Stimulated activated CD4-positive, alpha-beta T cell treated with anti-CD3 and anti-CD28 coated beads, Interleukin-1b, Interleukin-23, amount 100 ng/mL, for 4 hours (primary cell): ENCODE results near the gene PALB2.
A peak's percentile ranks its signal among the peaks of the same experiment; 100 is the strongest.
"Not testable (repeated sequence)": the region's sequence is repeated elsewhere in the genome, so short reads cannot be mapped to it uniquely, and the experiment has no call there.

Experiments used
- DNase-seq, 2 donors: peaks; one replicate each; pipeline ENCODE4 v3.0.0-alpha.2; 2020; ENCODE audit warnings: low read depth in 2 of 2

Gene PALB2

GRCh38 chr16:23642246-23642774 is 1.2 kb upstream of the PALB2 start:
- no peak for DNase-seq

- DNase-seq, result peak; percentile 13 to 26
Observed at GRCh38 chr16:23640615-23640930, 537 bp downstream of the PALB2 start.

DNA sequence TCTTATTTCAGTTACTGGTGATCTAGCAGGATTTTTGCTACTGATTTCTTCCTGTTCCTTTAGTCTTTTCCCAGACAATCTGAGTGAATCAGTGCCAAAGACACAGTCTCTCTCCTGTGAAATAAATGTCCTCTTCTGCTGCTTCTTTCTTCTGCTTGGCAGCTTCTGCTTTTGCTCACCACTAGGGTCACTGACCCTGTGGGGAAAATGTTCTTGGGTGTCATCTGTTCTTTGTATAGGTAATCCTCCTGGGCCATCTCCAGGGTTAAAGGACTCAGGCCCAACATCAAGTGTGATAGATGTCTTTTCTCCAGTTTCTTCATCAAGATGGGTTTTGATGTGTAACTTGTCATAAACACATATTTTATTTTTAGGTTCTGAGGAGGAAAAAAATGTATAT is 5.2 kb downstream of the PALB2 start:
- no peak for DNase-seq

GRCh38 chr16:23634461-23635036 is 6.6 kb downstream of the PALB2 start:
- no peak for DNase-seq

DNA sequence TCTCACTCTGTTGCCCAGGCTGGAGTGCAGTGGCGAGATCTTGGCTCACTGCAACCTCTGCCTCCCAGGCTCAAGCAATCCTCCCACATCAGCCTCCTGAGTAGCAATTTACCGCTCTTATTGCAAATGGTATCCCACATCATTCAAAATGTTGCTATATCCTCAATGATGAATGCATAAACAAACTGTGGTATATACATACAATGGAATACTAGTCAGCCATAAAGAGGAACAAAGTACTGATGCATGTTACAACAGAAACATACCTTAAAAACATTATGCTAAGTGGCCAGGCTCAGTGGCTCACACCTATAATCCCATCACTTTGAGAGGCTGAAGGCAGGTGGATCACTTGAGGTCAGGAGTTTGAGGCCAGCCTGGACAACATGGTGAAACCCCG is 9.2 kb downstream of the PALB2 start:
- not testable (repeated sequence) for DNase-seq

GRCh38 chr16:23629516-23629915 is 11.6 kb downstream of the PALB2 start:
- DNase-seq, result no peak

DNA sequence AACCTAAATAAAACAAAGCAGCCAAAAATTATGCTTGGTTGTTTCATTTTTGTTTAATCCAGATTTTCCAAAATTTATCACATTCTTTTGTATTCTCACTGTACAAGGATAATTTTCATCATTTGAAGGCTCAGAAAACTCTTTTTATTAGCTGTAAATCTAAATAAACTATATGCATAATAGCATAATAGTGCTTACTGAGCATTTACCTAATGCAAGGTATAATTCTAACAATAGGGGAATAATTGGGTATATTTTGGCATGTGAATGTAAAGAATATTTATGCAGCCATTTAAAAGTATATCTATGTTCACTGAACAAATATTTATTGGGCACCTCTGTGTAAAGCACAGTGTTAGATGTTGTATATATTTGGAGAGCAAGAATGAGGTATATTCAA is 17.0 kb downstream of the PALB2 start:
- DNase-seq, result no peak

DNA sequence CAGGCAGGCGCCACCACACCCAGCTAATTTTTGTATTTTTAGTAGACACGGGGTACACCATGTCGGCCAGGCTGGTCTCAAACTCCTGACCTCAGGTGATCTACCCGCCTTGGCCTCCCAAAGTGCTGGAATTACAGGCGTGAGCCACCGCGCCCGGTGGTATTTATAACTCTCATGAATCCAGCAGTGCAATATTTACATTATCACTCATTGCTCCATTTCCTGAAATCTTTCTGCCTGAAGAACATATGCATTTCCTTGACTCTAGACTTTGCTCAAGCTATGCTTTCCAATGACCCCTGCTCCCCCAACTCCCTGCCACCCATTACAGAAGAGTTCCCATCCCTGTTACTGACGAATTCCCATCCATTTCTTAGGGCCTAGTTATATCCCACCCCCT is 25.3 kb downstream of the PALB2 start:
- no peak for DNase-seq

DNA sequence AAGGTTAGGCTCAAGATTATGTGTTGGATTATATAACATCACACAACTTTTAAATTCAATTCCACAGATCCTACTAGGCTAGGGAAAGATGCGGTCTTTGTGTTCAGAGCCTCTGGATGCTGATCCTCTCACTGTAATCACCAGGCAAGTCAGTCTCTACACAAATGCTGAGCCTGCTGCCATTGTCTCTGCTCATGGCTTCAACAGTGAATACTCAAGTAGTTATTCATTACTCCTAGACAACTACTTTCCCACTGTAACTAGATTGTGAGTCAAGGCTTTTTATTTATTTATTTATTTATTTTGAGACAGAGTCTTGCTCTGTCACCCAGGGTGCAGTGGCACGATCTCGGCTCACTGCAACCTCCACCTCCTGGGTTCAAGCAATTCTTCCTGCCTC is 29.2 kb downstream of the PALB2 start:
- no peak for DNase-seq

DNA sequence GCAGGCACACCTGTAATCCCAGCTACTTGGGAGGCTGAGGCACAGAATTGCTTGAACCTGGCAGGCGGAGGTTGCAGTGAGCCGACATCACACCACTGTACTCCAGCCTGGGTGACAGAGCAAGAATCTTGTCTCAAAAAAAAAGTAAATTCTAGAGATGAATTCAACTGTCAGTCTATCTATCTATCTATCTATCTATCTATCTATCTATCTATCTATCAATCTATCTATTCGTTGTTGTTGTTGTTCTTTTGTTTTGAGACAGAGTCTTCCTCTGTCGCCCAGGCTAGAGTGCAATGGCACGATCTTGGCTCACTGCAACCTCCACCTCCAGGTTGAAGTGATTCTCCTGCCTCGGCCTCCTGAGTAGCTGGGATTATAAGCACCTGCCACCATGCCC is 30.2 kb downstream of the PALB2 start:
- not testable (repeated sequence) for DNase-seq

- no peak for DNase-seq
Observed at GRCh38 chr16:23609929-23610328, 31.2 kb downstream of the PALB2 start.

DNA sequence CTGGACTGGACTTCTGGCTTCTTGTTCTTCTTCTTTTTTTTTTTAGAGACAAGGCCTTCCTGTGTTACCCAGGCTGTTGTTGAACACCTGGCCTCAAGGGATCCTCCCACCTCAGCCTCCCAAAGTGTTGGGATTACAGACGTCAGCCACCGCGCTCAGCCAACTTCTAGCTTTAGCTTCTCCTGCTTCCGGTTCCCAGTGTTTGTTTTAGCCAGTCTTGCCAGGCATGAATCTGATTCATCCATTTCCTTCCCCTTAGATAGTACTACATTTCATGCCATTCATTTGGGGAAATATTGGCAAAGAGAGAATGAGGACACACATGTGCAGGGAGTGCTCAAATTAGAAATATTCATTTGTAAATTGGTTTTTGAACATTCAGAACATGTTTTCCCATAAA is 32.9 kb downstream of the PALB2 start:
- DNase-seq, result no peak

DNA sequence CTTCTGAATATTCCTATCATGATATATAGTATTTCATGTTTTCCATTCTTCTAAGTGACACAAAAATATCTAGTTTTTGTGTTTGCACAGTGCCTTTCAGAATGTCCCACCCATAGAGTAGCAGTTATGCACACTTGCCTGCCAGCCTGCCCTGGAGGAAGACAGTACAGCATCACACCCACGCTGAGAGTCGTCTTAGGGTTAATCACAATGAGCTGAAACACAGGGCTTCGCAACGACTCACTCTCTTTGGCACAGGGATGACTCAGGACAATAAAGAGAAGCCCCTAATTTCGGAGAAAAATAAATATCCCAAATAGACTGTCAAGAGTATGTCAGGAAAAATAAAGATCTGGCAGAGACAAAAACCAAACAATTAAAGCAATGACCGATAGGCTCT is 33.4 kb downstream of the PALB2 start:
- no peak for DNase-seq

DNA sequence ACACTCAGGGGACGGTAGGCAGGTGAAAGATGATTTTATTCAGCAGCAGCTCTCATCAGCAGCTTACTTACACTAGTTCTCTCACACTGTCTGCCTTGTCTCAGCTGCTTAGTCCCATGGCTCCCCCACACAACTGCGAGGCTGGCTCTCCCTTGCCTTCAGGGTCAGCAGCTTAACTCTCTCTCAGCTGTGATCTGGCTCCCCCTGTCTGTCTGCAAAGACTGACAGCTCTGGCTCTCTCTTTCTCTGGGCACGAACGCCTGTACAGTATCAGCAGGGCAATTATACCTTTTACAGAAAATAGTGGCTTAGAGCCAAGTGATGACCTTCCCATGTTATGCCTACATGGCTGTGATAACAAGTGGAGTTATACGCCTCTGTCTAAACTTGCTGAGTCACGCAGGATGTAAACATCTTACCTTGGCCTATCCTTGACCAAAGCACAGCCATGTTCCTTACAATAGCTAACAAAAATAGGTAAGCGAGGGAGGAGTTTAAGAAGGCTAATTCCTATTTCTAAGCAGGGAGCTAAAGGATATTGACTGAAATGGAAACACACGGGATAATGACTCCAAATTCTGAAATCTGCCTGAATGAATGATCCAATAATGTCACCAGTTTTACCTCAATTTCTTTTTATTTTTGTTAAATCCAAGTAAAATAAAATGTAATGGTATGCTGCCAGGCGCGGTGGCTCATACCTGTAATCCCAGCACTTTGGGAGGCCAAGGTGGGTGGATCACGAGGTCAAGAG is 43.9 kb downstream of the PALB2 start:
- peak in 1 of 2 donors; percentile 5 for DNase-seq

GRCh38 chr16:23595951-23596720 is 45.0 kb downstream of the PALB2 start, which contains the start of gene NDUFAB1:
Gene NDUFAB1 (minus strand): TSS chr16:23596316. CDS start chr16:23596290, 26 bp downstream.
- DNase-seq, result peak; percentile 88 to 93

GRCh38 chr16:23595246-23595950 is 45.7 kb downstream of the PALB2 start:
- DNase-seq, result no peak

- DNase-seq, result no peak
Observed at GRCh38 chr16:23594186-23594585, 46.9 kb downstream of the PALB2 start.

- DNase-seq, result no peak
Observed at GRCh38 chr16:23590181-23590580, 50.9 kb downstream of the PALB2 start.

GRCh38 chr16:23587726-23588125 is 53.4 kb downstream of the PALB2 start:
- DNase-seq, result no peak

- DNase-seq, result no peak
Observed at GRCh38 chr16:23584186-23585076, 56.7 kb downstream of the PALB2 start.

GRCh38 chr16:23583271-23583670 is 57.8 kb downstream of the PALB2 start:
- not testable (repeated sequence) for DNase-seq
